ENCODE results near the gene UBE2U. TPM values are rescaled to one million over a fixed set of nuclear protein-coding genes. Genes with fewer than 3 reads are reported as not detected.

Gene UBE2U
- not detected in 2 replicates for total RNA-seq

GRCh38 chr1:64203420-64203819 lies at the start of gene UBE2U:
Gene UBE2U (plus strand): TSS chr1:64203623. CDS start chr1:64204051, 428 bp downstream.

Measured in myometrial cell (primary cell).